ENCODE results near the gene SLC36A2.

The SLC36A2 gene

DNA sequence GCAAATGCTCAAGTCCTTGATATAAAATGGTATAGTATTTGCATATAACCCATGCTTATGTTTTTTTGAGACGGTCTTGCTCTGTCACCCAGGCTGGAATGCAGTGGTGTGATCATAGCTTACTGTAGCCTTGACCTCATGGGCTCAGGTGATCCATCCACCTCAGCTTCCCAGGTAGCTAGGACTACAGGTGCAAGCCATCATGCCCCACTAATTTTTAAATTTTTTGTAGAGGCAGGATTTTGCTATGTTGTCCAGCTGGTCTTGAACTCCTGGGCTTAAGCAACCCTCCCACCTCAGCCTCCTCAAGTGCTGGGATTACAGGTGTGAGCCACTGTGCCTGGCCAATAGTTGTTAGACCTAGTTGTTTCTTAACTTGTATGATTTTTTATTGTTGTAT is 61.1 kb downstream of the SLC36A2 start:
- Histone ChIP-seq H3K4me1 (ENCODE audit: control extremely low read depth in 1 of 4, control insufficient read depth in 4 of 4, insufficient read depth in 4 of 4, low read length in 3 of 4) (no peaks in the 10 kb centered on the region), H3K27ac (ENCODE audit: insufficient read depth in 1 of 2, low read depth in 1 of 2, low read length in 2 of 2, poor library complexity in 1 of 2, severe bottlenecking in 2 of 2) (no peak overlapping the region), H3K4me3 (ENCODE audit: control insufficient read depth in 1 of 7, extremely low read depth in 1 of 7, insufficient read depth in 4 of 7, low read depth in 2 of 7, low read length in 6 of 7) (no peak overlapping the region), H3K36me3 (ENCODE audit: control insufficient read depth in 4 of 4, insufficient read depth in 4 of 4, low read length in 3 of 4) (no peaks in the 10 kb centered on the region), H3K9me3 (ENCODE audit: control extremely low read depth in 1 of 5, control insufficient read depth in 4 of 5, insufficient read depth in 2 of 5, low read depth in 1 of 5, low read length in 4 of 5) (peaks cover 0 to 2% (median 0%) of the 10 kb centered on the region in 5 experiments), H3K27me3 (replicated peaks in 2 of 5; ENCODE audit: control insufficient read depth in 4 of 5, insufficient read depth in 5 of 5, low read length in 4 of 5) (peaks cover 0 to 7% (median 0%) of the 10 kb centered on the region in 5 experiments)
- ChIA-PET POLR2A (no interaction called here), CTCF (no interaction called here)
- no CpG with 5 or more reads among the region's 1 CpG for WGBS (ENCODE audit: insufficient coverage)
- DNase-seq: no peak

GRCh38 chr5:151285683-151286082 is 61.7 kb downstream of the SLC36A2 start:
- Histone ChIP-seq H3K36me3 (ENCODE audit: control insufficient read depth in 4 of 4, insufficient read depth in 4 of 4, low read length in 3 of 4) (no peaks in the 10 kb centered on the region), H3K27me3 (replicated peaks in 2 of 5; ENCODE audit: control insufficient read depth in 4 of 5, insufficient read depth in 5 of 5, low read length in 4 of 5) (peaks cover 0 to 7% (median 0%) of the 10 kb centered on the region in 5 experiments), H3K27ac (ENCODE audit: insufficient read depth in 1 of 2, low read depth in 1 of 2, low read length in 2 of 2, poor library complexity in 1 of 2, severe bottlenecking in 2 of 2) (no peak overlapping the region), H3K4me1 (ENCODE audit: control extremely low read depth in 1 of 4, control insufficient read depth in 4 of 4, insufficient read depth in 4 of 4, low read length in 3 of 4) (no peaks in the 10 kb centered on the region), H3K4me3 (ENCODE audit: control insufficient read depth in 1 of 7, extremely low read depth in 1 of 7, insufficient read depth in 4 of 7, low read depth in 2 of 7, low read length in 6 of 7) (no peak overlapping the region), H3K9me3 (ENCODE audit: control extremely low read depth in 1 of 5, control insufficient read depth in 4 of 5, insufficient read depth in 2 of 5, low read depth in 1 of 5, low read length in 4 of 5) (no peaks in the 10 kb centered on the region)
- CTCF ChIA-PET: no interaction called here
- no peak for DNase-seq
- 95% methylated on average over 2 of the region's 5 CpGs for WGBS (ENCODE audit: insufficient coverage)
- POLR2A ChIA-PET: no interaction called here

DNA sequence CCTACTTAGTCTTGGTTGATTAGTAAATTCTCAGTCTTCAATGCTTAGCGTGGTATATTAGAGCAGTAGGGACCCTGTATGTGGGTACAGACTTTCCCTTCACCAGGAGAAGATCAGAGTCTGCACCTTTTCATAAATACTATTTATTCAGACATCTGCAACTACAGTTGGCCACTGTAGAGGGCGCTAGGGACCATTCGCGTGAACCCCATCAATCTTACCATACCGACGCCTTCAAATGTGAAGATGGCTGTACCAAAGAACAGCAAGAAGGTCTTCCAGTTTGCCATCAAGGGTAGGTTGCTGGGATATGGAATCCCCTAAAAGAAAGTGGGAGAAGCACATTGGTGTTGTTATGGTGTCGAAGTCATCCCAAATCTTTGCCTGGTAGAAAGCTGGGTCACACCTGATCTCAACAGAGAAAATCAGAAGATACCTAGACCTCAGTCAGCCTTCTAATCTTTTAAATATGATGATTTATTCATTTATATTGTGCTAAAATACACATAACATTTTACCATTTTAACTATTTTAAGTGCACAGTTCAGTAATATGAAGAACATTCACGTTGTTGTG is 62.9 kb downstream of the SLC36A2 start:
- Histone ChIP-seq H3K27me3 (replicated peaks in 2 of 5; ENCODE audit: control insufficient read depth in 4 of 5, insufficient read depth in 5 of 5, low read length in 4 of 5) (peaks cover 0 to 7% (median 0%) of the 10 kb centered on the region in 5 experiments), H3K4me3 (ENCODE audit: control insufficient read depth in 1 of 7, extremely low read depth in 1 of 7, insufficient read depth in 4 of 7, low read depth in 2 of 7, low read length in 6 of 7) (no peak overlapping the region), H3K36me3 (ENCODE audit: control insufficient read depth in 4 of 4, insufficient read depth in 4 of 4, low read length in 3 of 4) (no peaks in the 10 kb centered on the region), H3K27ac (ENCODE audit: insufficient read depth in 1 of 2, low read depth in 1 of 2, low read length in 2 of 2, poor library complexity in 1 of 2, severe bottlenecking in 2 of 2) (no peak overlapping the region), H3K4me1 (ENCODE audit: control extremely low read depth in 1 of 4, control insufficient read depth in 4 of 4, insufficient read depth in 4 of 4, low read length in 3 of 4) (no peaks in the 10 kb centered on the region), H3K9me3 (ENCODE audit: control extremely low read depth in 1 of 5, control insufficient read depth in 4 of 5, insufficient read depth in 2 of 5, low read depth in 1 of 5, low read length in 4 of 5) (no peaks in the 10 kb centered on the region)
- WGBS (ENCODE audit: insufficient coverage): 43% methylated on average over 6 of the region's 8 CpGs
- ChIA-PET CTCF (no interaction called here), POLR2A (no interaction called here)
- DNase-seq: peak in 1 of 3 donors; percentile 15

DNA sequence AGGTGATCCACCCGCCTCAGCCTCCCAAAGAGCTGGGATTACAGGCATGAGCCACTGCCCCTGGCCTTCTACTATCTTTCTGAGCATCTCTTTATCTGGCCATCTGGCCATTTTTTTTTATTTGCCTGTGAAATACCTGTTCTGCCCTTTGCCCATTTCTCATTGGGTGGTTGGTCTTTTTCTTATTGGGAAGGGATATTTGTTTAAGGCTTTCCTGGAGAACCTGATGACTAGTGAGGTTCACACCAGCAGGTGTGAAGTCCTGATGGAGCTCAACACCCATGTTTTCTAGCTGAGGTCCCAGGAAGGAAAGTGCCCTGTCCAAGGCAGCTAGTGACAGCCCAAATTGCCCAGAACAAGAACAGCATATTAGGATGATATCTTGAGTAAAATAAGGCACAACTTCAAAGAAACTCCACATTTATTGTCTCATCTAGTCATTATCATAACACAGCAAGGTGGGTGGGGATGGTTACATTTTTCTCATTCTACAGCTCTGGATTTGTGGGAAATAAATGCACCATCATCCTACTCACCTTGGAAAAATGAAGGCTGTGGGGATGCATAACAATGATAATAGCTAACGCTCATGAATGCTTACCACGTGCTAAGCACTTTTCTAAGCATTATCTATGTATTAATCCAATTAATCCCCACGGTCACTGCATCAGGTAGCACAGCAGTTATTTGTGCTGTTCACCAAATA is 64.1 kb downstream of the SLC36A2 start:
- POLR2A ChIA-PET: no interaction called here

GRCh38 chr5:151281001-151281639 is 66.2 kb downstream of the SLC36A2 start:
- Histone ChIP-seq H3K27ac (ENCODE audit: insufficient read depth in 1 of 2, low read depth in 1 of 2, low read length in 2 of 2, poor library complexity in 1 of 2, severe bottlenecking in 2 of 2) (no peak overlapping the region), H3K9me3 (ENCODE audit: control extremely low read depth in 1 of 5, control insufficient read depth in 4 of 5, insufficient read depth in 2 of 5, low read depth in 1 of 5, low read length in 4 of 5) (no peaks in the 10 kb centered on the region), H3K36me3 (ENCODE audit: control insufficient read depth in 4 of 4, insufficient read depth in 4 of 4, low read length in 3 of 4) (no peaks in the 10 kb centered on the region), H3K27me3 (replicated peaks in 2 of 5; ENCODE audit: control insufficient read depth in 4 of 5, insufficient read depth in 5 of 5, low read length in 4 of 5) (peaks cover 0 to 8% (median 0%) of the 10 kb centered on the region in 5 experiments), H3K4me3 (ENCODE audit: control insufficient read depth in 1 of 7, extremely low read depth in 1 of 7, insufficient read depth in 4 of 7, low read depth in 2 of 7, low read length in 6 of 7) (no peak overlapping the region), H3K4me1 (ENCODE audit: control extremely low read depth in 1 of 4, control insufficient read depth in 4 of 4, insufficient read depth in 4 of 4, low read length in 3 of 4) (no peaks in the 10 kb centered on the region)
- WGBS (ENCODE audit: insufficient coverage): 97% methylated on average over 13 of the region's 13 CpGs
- ChIA-PET CTCF (no interaction called here), POLR2A (no interaction called here)
- no peak for DNase-seq

More for the DNA sequence above, 64.1 kb downstream of the SLC36A2 start:
- WGBS (ENCODE audit: insufficient coverage): 81% methylated on average over 3 of the region's 4 CpGs
- H3K27ac ChIP-seq (ENCODE audit: insufficient read depth in 1 of 2, low read depth in 1 of 2, low read length in 2 of 2, poor library complexity in 1 of 2, severe bottlenecking in 2 of 2): no peak overlapping the region
- H3K9me3 ChIP-seq (ENCODE audit: control extremely low read depth in 1 of 5, control insufficient read depth in 4 of 5, insufficient read depth in 2 of 5, low read depth in 1 of 5, low read length in 4 of 5): no peaks in the 10 kb centered on the region
- no peaks in the 10 kb centered on the region for H3K4me1 ChIP-seq (ENCODE audit: control extremely low read depth in 1 of 4, control insufficient read depth in 4 of 4, insufficient read depth in 4 of 4, low read length in 3 of 4)
- no peak for DNase-seq
- H3K4me3 ChIP-seq (ENCODE audit: control insufficient read depth in 1 of 7, extremely low read depth in 1 of 7, insufficient read depth in 4 of 7, low read depth in 2 of 7, low read length in 6 of 7): no peak overlapping the region
- H3K27me3 ChIP-seq (replicated peaks in 2 of 5; ENCODE audit: control insufficient read depth in 4 of 5, insufficient read depth in 5 of 5, low read length in 4 of 5): peaks cover 0 to 9% (median 0%) of the 10 kb centered on the region in 5 experiments
- no peaks in the 10 kb centered on the region for H3K36me3 ChIP-seq (ENCODE audit: control insufficient read depth in 4 of 4, insufficient read depth in 4 of 4, low read length in 3 of 4)
- CTCF ChIA-PET: interaction anchor here (0.8 kb wide), 1 partner anchor 163 kb away, joined by 3 read pairs; no protein-coding TSS in a partner anchor

DNA sequence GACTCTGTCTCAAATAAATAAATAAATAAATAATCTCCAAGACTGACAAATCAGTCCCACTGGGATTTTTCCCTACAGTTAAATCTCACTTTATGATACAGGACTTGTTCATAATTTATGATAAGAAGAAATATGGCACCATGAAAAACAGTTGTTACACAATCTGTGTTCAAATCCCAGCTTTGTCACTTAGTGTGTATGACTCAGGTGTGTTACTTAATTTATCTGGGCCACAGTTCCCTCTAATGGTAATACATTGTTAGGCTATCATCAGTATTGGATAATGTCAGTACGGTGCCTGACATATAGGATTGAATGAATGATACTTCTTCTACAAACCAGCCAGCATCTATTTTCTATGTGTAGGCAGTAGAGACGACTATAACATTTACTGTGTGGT is 66.9 kb downstream of the SLC36A2 start:
- ChIA-PET POLR2A (no interaction called here), CTCF (no interaction called here)
- Histone ChIP-seq H3K4me3 (ENCODE audit: control insufficient read depth in 1 of 7, extremely low read depth in 1 of 7, insufficient read depth in 4 of 7, low read depth in 2 of 7, low read length in 6 of 7) (no peak overlapping the region), H3K36me3 (ENCODE audit: control insufficient read depth in 4 of 4, insufficient read depth in 4 of 4, low read length in 3 of 4) (no peaks in the 10 kb centered on the region), H3K27me3 (replicated peaks in 2 of 5; ENCODE audit: control insufficient read depth in 4 of 5, insufficient read depth in 5 of 5, low read length in 4 of 5) (peaks cover 0 to 8% (median 0%) of the 10 kb centered on the region in 5 experiments), H3K27ac (ENCODE audit: insufficient read depth in 1 of 2, low read depth in 1 of 2, low read length in 2 of 2, poor library complexity in 1 of 2, severe bottlenecking in 2 of 2) (no peak overlapping the region), H3K9me3 (ENCODE audit: control extremely low read depth in 1 of 5, control insufficient read depth in 4 of 5, insufficient read depth in 2 of 5, low read depth in 1 of 5, low read length in 4 of 5) (no peaks in the 10 kb centered on the region), H3K4me1 (ENCODE audit: control extremely low read depth in 1 of 4, control insufficient read depth in 4 of 4, insufficient read depth in 4 of 4, low read length in 3 of 4) (no peaks in the 10 kb centered on the region)
- 100% methylated on average over 1 of the region's 2 CpGs for WGBS (ENCODE audit: insufficient coverage)
- DNase-seq: no peak

- 88% methylated on average over 4 of the region's 5 CpGs for WGBS (ENCODE audit: insufficient coverage)
- POLR2A ChIA-PET: no interaction called here
Observed at GRCh38 chr5:151278845-151279244, 68.5 kb downstream of the SLC36A2 start.

More at GRCh38 chr5:151278845-151279244, 68.5 kb downstream of the SLC36A2 start:
- Histone ChIP-seq H3K27ac (ENCODE audit: insufficient read depth in 1 of 2, low read depth in 1 of 2, low read length in 2 of 2, poor library complexity in 1 of 2, severe bottlenecking in 2 of 2) (no peak overlapping the region), H3K4me1 (ENCODE audit: control extremely low read depth in 1 of 4, control insufficient read depth in 4 of 4, insufficient read depth in 4 of 4, low read length in 3 of 4) (no peaks in the 10 kb centered on the region), H3K36me3 (ENCODE audit: control insufficient read depth in 4 of 4, insufficient read depth in 4 of 4, low read length in 3 of 4) (no peaks in the 10 kb centered on the region), H3K9me3 (ENCODE audit: control extremely low read depth in 1 of 5, control insufficient read depth in 4 of 5, insufficient read depth in 2 of 5, low read depth in 1 of 5, low read length in 4 of 5) (no peaks in the 10 kb centered on the region), H3K27me3 (replicated peaks in 2 of 5; ENCODE audit: control insufficient read depth in 4 of 5, insufficient read depth in 5 of 5, low read length in 4 of 5) (peaks cover 0 to 11% (median 0%) of the 10 kb centered on the region in 5 experiments), H3K4me3 (ENCODE audit: control insufficient read depth in 1 of 7, extremely low read depth in 1 of 7, insufficient read depth in 4 of 7, low read depth in 2 of 7, low read length in 6 of 7) (no peak overlapping the region)
- CTCF ChIA-PET: no interaction called here
- DNase-seq: no peak

All from common myeloid progenitor, CD34-positive (primary cell).